K562 (cell line): ENCODE measurements around the gene MBD3. TPM values are rescaled to one million over a fixed set of nuclear protein-coding genes. Genes with fewer than 3 reads are reported as not detected.
A peak's percentile ranks its signal among the peaks of the same experiment; 100 is the strongest.

Experiments
- ATAC-seq: fragments of 200-7000 bp; cut with Tn5 transposase; 3 replicates; pipeline ENCODE4 v1.9.1; 2020; ENCODE audit warnings: moderate library complexity
- BruUV-seq: library from RNA; stranded (reverse); fragments of 400-500 nt; replicated peaks from 2 replicates; lab custom pipeline; 2021; lab: Mats Ljungman, UMichigan
- CTCF ChIA-PET: fragments of 300-600 bp; formaldehyde crosslinking; extraction: SDS; loops from one replicate; lab custom pipeline; 2021; ENCODE audit warnings: low intra/inter-chr PET ratio; lab: Yijun Ruan, JAX
- POLR2A ChIA-PET: fragments of 300-600, 350-650 bp; sonication (Branson Sonifier 250); formaldehyde crosslinking; extraction: SDS; loops from one replicate; lab custom pipeline; 2021; ENCODE audit warnings: antibody characterized with exemption, inconsistent platforms; lab: Yijun Ruan, JAX
- DNase-seq, 4 experiments: peaks; one replicate each; pipeline versions ENCODE4 v3.0.0 to v3.0.0-alpha.2; 2011 to 2018; ENCODE audit warnings: low spot score in 3 of 4, mixed read lengths in 3 of 4; ENCODE audit errors: extremely low read depth in 1 of 4
- FAIRE-seq: peaks from 2 replicates; lab custom pipeline; 2011; peaks lifted over from hg19 to GRCh38; lab: Jason Lieb, UNC
- H2AFZ ChIP-seq: 2 replicates; pipeline ENCODE4 v1.6.0; 2011; ENCODE audit warnings: low read depth, low read length, control low read depth, inconsistent platforms
- H3K27ac ChIP-seq: fragments of 200-600 bp; 3 replicates; pipeline ENCODE4 v1.8.0; 2011; ENCODE audit warnings: low read depth, mild to moderate bottlenecking, control low read depth, inconsistent platforms, low read length, moderate library complexity, mixed read lengths; ENCODE audit errors: extremely low read depth
- H3K27me3 ChIP-seq, 2 experiments: fragments of 300-600 bp in 1 of 2; 2 replicates in 1 of 2; 3 replicates in 1 of 2; pipeline versions ENCODE4 v1.6.0 to v1.8.0; 2011; ENCODE audit warnings: inconsistent platforms in 2 of 2, low read length in 2 of 2, mild to moderate bottlenecking in 1 of 2, mixed read lengths in 1 of 2, moderate library complexity in 1 of 2; ENCODE audit not compliant: control insufficient read depth in 2 of 2, insufficient read depth in 2 of 2
- H3K36me3 ChIP-seq: fragments of 300-600 bp; 3 replicates; pipeline ENCODE4 v1.8.0; 2011; ENCODE audit warnings: mild to moderate bottlenecking, low read length, inconsistent platforms; ENCODE audit not compliant: control insufficient read depth, insufficient read depth
- H3K4me1 ChIP-seq, 2 experiments: fragments of 200-600 bp in 1 of 2; replicated peaks in 1 of 2; 2 replicates in 1 of 2; 3 replicates in 1 of 2; pipeline versions ENCODE4 v1.5.1 to v1.8.0; 2011; ENCODE audit warnings: inconsistent platforms in 2 of 2, low read length in 2 of 2, mild to moderate bottlenecking in 1 of 2, mixed read lengths in 1 of 2, moderate library complexity in 1 of 2; ENCODE audit not compliant: control insufficient read depth in 2 of 2, insufficient read depth in 2 of 2
- H3K4me2 ChIP-seq: 2 replicates; pipeline ENCODE4 v1.6.1; 2011; ENCODE audit warnings: low read length, control low read depth, inconsistent platforms, mixed read lengths; ENCODE audit not compliant: insufficient read depth
- H3K4me3 ChIP-seq: fragments of 200-600 bp; sonication (generic), shearing (Covaris generic); 2 replicates; pipeline ENCODE4 v1.5.1; 2016; ENCODE audit warnings: control low read depth, inconsistent platforms
- H3K79me2 ChIP-seq: fragments of 200-600 bp; 3 replicates; pipeline ENCODE4 v1.8.0; 2011; ENCODE audit warnings: low read length, inconsistent platforms; ENCODE audit not compliant: control insufficient read depth, insufficient read depth
- H3K9ac ChIP-seq, 2 experiments: 2 replicates each; pipeline versions ENCODE4 v1.6.0 to v1.6.1; 2011; ENCODE audit warnings: low read depth in 2 of 2, low read length in 2 of 2, control low read depth in 1 of 2, inconsistent platforms in 1 of 2, mild to moderate bottlenecking in 1 of 2, mixed read lengths in 1 of 2; ENCODE audit not compliant: insufficient read depth in 1 of 2
- H3K9me1 ChIP-seq: one replicate; pipeline ENCODE4 v1.6.0; 2011; ENCODE audit warnings: inconsistent platforms, mild to moderate bottlenecking, low read length, moderate library complexity; ENCODE audit not compliant: control insufficient read depth, insufficient read depth
- H3K9me3 ChIP-seq: replicated peaks from 2 replicates; pipeline ENCODE4 v1.5.1; 2011; ENCODE audit warnings: low read depth, low read length, inconsistent platforms; ENCODE audit not compliant: control insufficient read depth, insufficient read depth
- H4K20me1 ChIP-seq: replicated peaks from 2 replicates; pipeline ENCODE4 v1.6.1; 2011; ENCODE audit warnings: low read length, inconsistent platforms, mixed read lengths; ENCODE audit not compliant: control insufficient read depth, insufficient read depth
- MYNN ChIP-seq, 2 experiments: sonication (generic); formaldehyde crosslinking in 1 of 2; IDR thresholded peaks; 2 replicates each; pipeline versions ENCODE4 v1.5.0 to v1.6.1; 2016 to 2020; ENCODE audit warnings: antibody characterized with exemption in 1 of 2, missing genetic modification reagents in 1 of 2
- POLR2A ChIP-seq: fragments of 450-650 bp; conservative IDR thresholded peaks from 2 replicates; pipeline ENCODE4 v1.6.1; 2016
- POLR2B ChIP-seq: fragments of 450-650 bp; IDR thresholded peaks from 2 replicates; pipeline ENCODE4 v1.6.1; 2018; ENCODE audit warnings: low read depth; ENCODE audit not compliant: partially characterized antibody
- POLR2G ChIP-seq: fragments of 200-400 bp; formaldehyde crosslinking; IDR thresholded peaks from 2 replicates; pipeline ENCODE4 v1.6.1; 2017; ENCODE audit warnings: low read depth, mild to moderate bottlenecking, antibody characterized with exemption, low read length, moderate library complexity
- SUPT5H ChIP-seq: fragments of 450-650 bp; IDR thresholded peaks from 2 replicates; pipeline ENCODE4 v1.6.1; 2016
- ZNF197 ChIP-seq: fragments of 200-800 bp; sonication (Bioruptor generic); IDR thresholded peaks from 2 replicates; pipeline ENCODE4 v1.6.1; 2016; ENCODE audit warnings: low read depth, missing genetic modification characterization, missing compliant biosample characterization
- ZNF224 ChIP-seq: sonication (generic); formaldehyde crosslinking; IDR thresholded peaks from 2 replicates; pipeline ENCODE4 v1.8.0; 2022; ENCODE audit warnings: mild to moderate bottlenecking, missing genetic modification reagents
- ZNF449 ChIP-seq: fragments of 250-450 bp; sonication (Bioruptor Pico); IDR thresholded peaks from 2 replicates; pipeline ENCODE4 v1.8.0; 2022; ENCODE audit warnings: moderate library complexity, mild to moderate bottlenecking, inconsistent platforms
- ZNF644 ChIP-seq: fragments of 200-800 bp; sonication (Bioruptor generic); IDR thresholded peaks from 2 replicates; pipeline ENCODE4 v1.6.1; 2016; ENCODE audit warnings: low read depth, missing genetic modification characterization, missing compliant biosample characterization
- WGBS: fragments of 100-300 bp; shearing (Covaris generic); methylation state at CpG from one replicate; pipeline ENCODE4 v1.1.6; 2016; ENCODE audit warnings: low coverage, mixed read lengths; ENCODE audit not compliant: insufficient coverage; ENCODE audit errors: missing lambda C conversion rate; 5-methylcytosine and 5-hydroxymethylcytosine counted together
- in situ Hi-C: fragments of 300-500 bp; cut with MboI; formaldehyde crosslinking; loops from 4 replicates; pipeline ENCODE4 v1.15.0; 2018; ENCODE audit warnings: inconsistent platforms, mixed read lengths
- intact Hi-C: fragments of 100-400 bp; cut with micrococcal nuclease; formaldehyde crosslinking; loops from 2 replicates; pipeline ENCODE4 v1.14.2; 2022
- polyA plus RNA-seq, 8 experiments: library from polyadenylated mRNA; depleted of rRNA in 4 of 8; stranded (reverse) in 5 of 8; unstranded in 3 of 8; fragments of >200 nt; fragmentation: Nextera tagmentation in 2 of 8; fragmentation: Illumina TruSeq in 1 of 8; extraction: Ambion mirVana in 2 of 8; extraction: Trizol in 1 of 8; gene quantifications; 2 replicates each; pipeline versions ENCODE4 v1.2.1 to v1.2.3, GENCODE V29; 2011 to 2014; ENCODE audit warnings: inconsistent platforms in 1 of 8, missing spikeins in 1 of 8
- total RNA-seq, 7 experiments: library from RNA; depleted of rRNA in 6 of 7; stranded (reverse); fragments of >200 nt in 6 of 7; fragmentation: Illumina TruSeq in 2 of 7; extraction: Trizol in 2 of 7; gene quantifications; 2 replicates each; pipeline versions ENCODE4 v1.2.1 to v1.2.3, GENCODE V29; 2011 to 2021; ENCODE audit warnings: low replicate concordance in 1 of 7

MBD3 gene
- total and polyA plus RNA-seq, 9 of the 15 experiments (the other 6 are each of a cell fraction or from before 2014, with no cell fraction given), result 0.24 to 137 (median 30.9) TPM

DNA sequence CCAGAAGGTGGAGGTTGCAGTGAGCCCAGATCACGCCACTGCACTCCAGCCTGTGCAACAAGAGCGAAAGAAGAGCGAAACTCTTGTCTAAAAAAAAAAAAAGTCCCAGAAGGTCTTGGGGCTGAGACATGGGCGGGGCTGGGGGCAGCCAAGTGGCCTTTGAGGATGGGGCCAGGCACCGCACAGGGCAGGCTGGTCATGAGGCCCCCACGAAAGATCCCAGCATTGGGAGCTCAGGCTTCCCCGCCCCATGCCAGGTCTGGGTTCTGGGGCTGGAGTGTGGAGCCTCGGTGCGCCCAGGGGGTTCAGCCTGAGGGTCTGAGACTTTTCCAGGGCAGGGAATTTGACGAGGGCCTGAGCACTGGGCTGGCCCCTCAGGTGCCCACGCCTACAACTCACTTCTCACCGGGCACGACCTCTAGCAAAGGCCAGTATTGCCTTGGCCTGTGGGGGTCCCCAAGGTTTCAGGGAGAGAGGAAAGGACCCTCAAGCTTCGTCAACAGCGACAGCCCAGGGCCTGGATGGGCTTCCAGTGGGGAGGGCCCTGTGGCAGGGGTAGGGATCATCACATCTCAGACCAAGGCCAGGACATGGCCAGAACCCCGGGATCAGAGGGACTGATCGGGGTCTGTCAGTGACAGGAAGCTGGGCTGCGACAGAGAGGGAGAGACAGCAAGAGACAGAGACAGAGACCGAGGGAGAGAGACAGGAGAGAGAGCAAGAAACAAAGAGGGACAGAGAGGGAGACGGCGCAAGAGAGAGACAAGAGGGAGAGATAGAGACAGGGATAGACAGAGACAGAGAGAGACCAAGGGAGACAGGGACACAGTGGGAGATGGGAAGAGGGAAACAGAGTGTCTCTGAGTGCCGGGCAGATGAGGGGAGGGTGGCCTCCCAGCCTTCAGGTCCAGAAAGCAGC is 17.1 kb downstream of the MBD3 start:
- Histone ChIP-seq H3K4me2 (no peak overlapping the region), H3K27me3 (no peaks in the 10 kb centered on the region), H3K9me1 (no peaks in the 10 kb centered on the region), H2AFZ (no peak overlapping the region), H3K27ac (no peak overlapping the region), H3K9ac (peak overlapping the region in 1 of 2 experiments; percentile 33; a peak in 2 of 4 replicates), H3K79me2 (no peaks in the 10 kb centered on the region), H3K4me3 (no peak overlapping the region), H3K36me3 (peaks cover 41% of the 10 kb centered on the region; the same call in 1 of the 3 replicates), H4K20me1 (no peaks in the 10 kb centered on the region; the same call in 1 of the 2 replicates), H3K4me1 (peaks cover 7 to 47% of the 10 kb centered on the region in 2 experiments; a peak in 3 of 5 replicates), H3K9me3 (no peaks in the 10 kb centered on the region)
- CTCF ChIA-PET, result no interaction called here
- TF ChIP-seq POLR2A (peak; percentile 59), POLR2G (peak; percentile 22; the same call in 1 of the 2 replicates), SUPT5H (peak; percentile 63), ZNF644 (no peak), POLR2B (peak; percentile 45), ZNF197 (CRISPR knock-in tag) (no peak), MYNN (IDR thresholded peaks at IDR 0.05) (peak; percentile 68; the same call in 1 of the 2 replicates), MYNN (CRISPR knock-in tag; IDR thresholded peaks at IDR 0.05) (no peak), ZNF224 (no peak), ZNF449 (CRISPR knock-in tag) (no peak)
- WGBS, result 71% methylated on average over 17 of the region's 22 CpGs
- BruUV-seq, result no TSS peak
- POLR2A ChIA-PET, result interaction anchor here (0.6 to 4.0 kb wide), 2 partner anchors 15 to 123 kb away, joined by 3 to 40 read pairs; partner anchors contain the start of gene MBD3
- DNase-seq, result peak in 1 of 4 experiments; percentile 7
- no peak for FAIRE-seq
- in situ Hi-C loops, result no loop called here
- peak; percentile 22 for ATAC-seq
- intact Hi-C loops, result no loop called here
